ENCODE results near the gene HAND2. TPM values are rescaled to one million over a fixed set of nuclear protein-coding genes. Genes with fewer than 3 reads are reported as not detected.

The HAND2 gene
- total RNA-seq, 6 experiments from 2014 or later = 0.35 to 3.7 (median 0.51) TPM

GRCh38 chr4:173531086-173531965 is 1.3 kb upstream of the HAND2 start:
- no peak for TF ChIP-seq CTCF (IDR thresholded peaks at IDR 0.05)
- no peak for DNase-seq
- Mint-ChIP-seq H3K27ac (no peak overlapping the region), H3K27me3 (ENCODE audit: insufficient read depth) (peaks cover 17% of the 10 kb centered on the region), H3K4me1 (ENCODE audit: low read depth) (peaks cover 9% of the 10 kb centered on the region), H3K36me3 (ENCODE audit: low read depth) (peaks cover 5% of the 10 kb centered on the region; the same call in 1 of the 2 replicates), H3K4me3 (no peak overlapping the region), H3K9me3 (no peaks in the 10 kb centered on the region)

GRCh38 chr4:173530326-173531085 is 477 bp upstream of the HAND2 start:
- no peak for DNase-seq
- Mint-ChIP-seq H3K4me1 (ENCODE audit: low read depth) (peaks cover 9% of the 10 kb centered on the region), H3K27ac (no peak overlapping the region), H3K9me3 (no peaks in the 10 kb centered on the region), H3K4me3 (peak overlapping the region; percentile 93), H3K27me3 (ENCODE audit: insufficient read depth) (peaks cover 17% of the 10 kb centered on the region), H3K36me3 (ENCODE audit: low read depth) (peaks cover 10% of the 10 kb centered on the region; the same call in 1 of the 2 replicates)
- no peak for TF ChIP-seq CTCF (IDR thresholded peaks at IDR 0.05)

GRCh38 chr4:173528378-173529321 is 1.4 kb downstream of the HAND2 start:
- H3K4me1 Mint-ChIP-seq (ENCODE audit: low read depth) = peaks cover 9% of the 10 kb centered on the region
- H3K27me3 Mint-ChIP-seq (ENCODE audit: insufficient read depth) = peaks cover 18% of the 10 kb centered on the region
- H3K9me3 Mint-ChIP-seq = peaks cover 8% of the 10 kb centered on the region
- H3K4me3 Mint-ChIP-seq = peak overlapping the region; percentile 84
- no peak for TF ChIP-seq CTCF (IDR thresholded peaks at IDR 0.05)
- H3K36me3 Mint-ChIP-seq (ENCODE audit: low read depth) = peaks cover 23% of the 10 kb centered on the region; the same call in 1 of the 2 replicates
- no peak for DNase-seq
- H3K27ac Mint-ChIP-seq = peak overlapping the region; percentile 72; the same call in 1 of the 2 replicates

- peak overlapping the region; percentile 84; the same call in 1 of the 2 replicates for H3K4me3 Mint-ChIP-seq
- H3K27me3 Mint-ChIP-seq (ENCODE audit: insufficient read depth) = peaks cover 16% of the 10 kb centered on the region
- peaks cover 13% of the 10 kb centered on the region for H3K4me1 Mint-ChIP-seq (ENCODE audit: low read depth)
- H3K9me3 Mint-ChIP-seq = peaks cover 12% of the 10 kb centered on the region
- peak overlapping the region; percentile 40; the same call in 1 of the 2 replicates for H3K27ac Mint-ChIP-seq
- TF ChIP-seq CTCF (IDR thresholded peaks at IDR 0.05) = no peak
- peaks cover 27% of the 10 kb centered on the region; the same call in 1 of the 2 replicates for H3K36me3 Mint-ChIP-seq (ENCODE audit: low read depth)
- no peak for DNase-seq
Measured at GRCh38 chr4:173527103-173527891, 2.7 kb downstream of the HAND2 start.
